K562 (cell line): ENCODE measurements around the gene MRPL9.

Experiments used
- CHD2 ChIP-seq: IDR thresholded peaks from 2 replicates; pipeline ENCODE4 v1.6.1; 2011; ENCODE audit warnings: low read depth, low read length
- CTCF ChIP-seq, 3 experiments: IDR thresholded peaks in 2 of 3; conservative IDR thresholded peaks in 1 of 3; 2 replicates each; pipeline ENCODE4 v1.5.1; 2011 to 2012; ENCODE audit warnings: low read length in 3 of 3, mild to moderate bottlenecking in 3 of 3, control low read depth in 2 of 3, improper control_type of control experiment in 1 of 3, inconsistent platforms in 1 of 3, low read depth in 1 of 3, mixed read lengths in 1 of 3, moderate library complexity in 1 of 3; ENCODE audit not compliant: insufficient read depth in 2 of 3
- HCFC1 ChIP-seq: IDR thresholded peaks from 2 replicates; pipeline ENCODE4 v1.6.1; 2012; ENCODE audit warnings: low read depth, low read length, improper control_type of control experiment
- RAD51 ChIP-seq: fragments of 450-650 bp; IDR thresholded peaks from 2 replicates; pipeline ENCODE4 v1.7.1; 2016; ENCODE audit warnings: low read depth, mild to moderate bottlenecking, borderline replicate concordance
- TF ChIP-seq, protein P1 (sequence below), 2 experiments: IDR thresholded peaks; 2 replicates each; pipeline ENCODE4 v1.6.1; 2012; ENCODE audit warnings: improper control_type of control experiment in 2 of 2, low read depth in 2 of 2, low read length in 2 of 2, borderline replicate concordance in 1 of 2

DNA sequence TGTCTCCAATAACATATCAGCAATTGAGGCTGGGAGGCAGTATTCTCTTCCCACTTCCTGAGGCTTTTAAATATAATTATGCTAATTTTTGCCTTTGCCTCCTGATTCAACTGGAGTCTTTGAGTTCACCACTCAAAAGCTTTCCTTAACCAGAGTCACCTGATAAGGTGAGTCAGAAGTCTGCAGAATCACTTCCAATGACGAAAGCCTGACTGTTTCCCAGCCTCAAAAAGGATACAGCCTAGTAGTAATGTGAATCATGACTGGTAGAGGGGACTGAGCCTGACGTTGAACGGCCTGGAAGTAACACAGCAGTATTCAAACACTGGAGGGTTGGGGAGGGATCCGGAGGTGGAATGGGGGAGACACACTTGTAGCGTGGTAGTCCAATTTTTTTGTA lies 10.4 kb upstream of the MRPL9 start:
- TF ChIP-seq CHD2 (no peak), HCFC1 (no peak), RAD51 (no peak), CTCF (IDR thresholded peaks at IDR 0.05 in 2 of 3, conservative IDR thresholded peaks at IDR 0.05 in 1 of 3; ENCODE audit: insufficient read depth in 2 of 3, low read depth in 1 of 3, low read length in 3 of 3) (no peak)
- TF ChIP-seq, protein P1, sequence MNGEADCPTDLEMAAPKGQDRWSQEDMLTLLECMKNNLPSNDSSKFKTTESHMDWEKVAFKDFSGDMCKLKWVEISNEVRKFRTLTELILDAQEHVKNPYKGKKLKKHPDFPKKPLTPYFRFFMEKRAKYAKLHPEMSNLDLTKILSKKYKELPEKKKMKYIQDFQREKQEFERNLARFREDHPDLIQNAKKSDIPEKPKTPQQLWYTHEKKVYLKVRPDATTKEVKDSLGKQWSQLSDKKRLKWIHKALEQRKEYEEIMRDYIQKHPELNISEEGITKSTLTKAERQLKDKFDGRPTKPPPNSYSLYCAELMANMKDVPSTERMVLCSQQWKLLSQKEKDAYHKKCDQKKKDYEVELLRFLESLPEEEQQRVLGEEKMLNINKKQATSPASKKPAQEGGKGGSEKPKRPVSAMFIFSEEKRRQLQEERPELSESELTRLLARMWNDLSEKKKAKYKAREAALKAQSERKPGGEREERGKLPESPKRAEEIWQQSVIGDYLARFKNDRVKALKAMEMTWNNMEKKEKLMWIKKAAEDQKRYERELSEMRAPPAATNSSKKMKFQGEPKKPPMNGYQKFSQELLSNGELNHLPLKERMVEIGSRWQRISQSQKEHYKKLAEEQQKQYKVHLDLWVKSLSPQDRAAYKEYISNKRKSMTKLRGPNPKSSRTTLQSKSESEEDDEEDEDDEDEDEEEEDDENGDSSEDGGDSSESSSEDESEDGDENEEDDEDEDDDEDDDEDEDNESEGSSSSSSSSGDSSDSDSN (IDR thresholded peaks at IDR 0.05; ENCODE audit: borderline replicate concordance in 1 of 2, low read depth in 2 of 2, low read length in 2 of 2): no peak
